ENCODE results near the gene IFI27L2. TPM values are rescaled to one million over a fixed set of nuclear protein-coding genes. Genes with fewer than 3 reads are reported as not detected.

IFI27L2 gene
- total and polyA plus RNA-seq, 2 experiments from 2014 or later = 23.4 to 38.5 TPM

DNA sequence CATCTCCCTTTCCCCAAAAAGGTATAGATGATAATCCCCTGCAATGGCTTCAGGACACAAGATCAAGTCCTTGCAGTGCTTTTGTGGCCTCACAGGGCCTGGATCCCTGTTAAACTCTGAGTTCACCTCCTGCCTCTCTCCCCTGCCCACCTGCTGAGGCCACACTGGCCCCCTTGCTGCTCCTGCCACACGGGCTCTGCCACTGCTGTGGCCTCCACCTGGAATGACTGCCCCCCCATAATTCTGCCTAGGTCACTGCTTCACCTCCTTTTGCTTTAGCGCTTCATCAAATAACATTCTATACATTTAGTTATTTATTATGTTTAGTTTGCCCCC is 19.5 kb downstream of the IFI27L2 start:
- Mint-ChIP-seq H3K4me1 (peaks cover 15% of the 10 kb centered on the region), H3K27ac (no peak overlapping the region), H3K27me3 (ENCODE audit: insufficient read depth, low read depth, poor library complexity) (peaks cover 1% of the 10 kb centered on the region), H3K4me3 (no peak overlapping the region), H3K9me3 (no peaks in the 10 kb centered on the region), H3K36me3 (ENCODE audit: low read depth) (no peaks in the 10 kb centered on the region)
- Histone ChIP-seq H3K4me1 (ENCODE audit: insufficient read depth) (no peaks in the 10 kb centered on the region), H3K9me2 (ENCODE audit: insufficient read depth) (no peaks in the 10 kb centered on the region), H3K4me3 (no peak overlapping the region), H3K79me2 (replicated peaks; ENCODE audit: insufficient read depth) (no peaks in the 10 kb centered on the region), H3K27me3 (ENCODE audit: insufficient read depth) (no peaks in the 10 kb centered on the region), H3F3A (replicated peaks; ENCODE audit: low read depth) (no peaks in the 10 kb centered on the region), H3K4me2 (no peak overlapping the region), H2AFZ (no peak overlapping the region), H3K27ac (ENCODE audit: low read depth) (no peak overlapping the region; the same call in 1 of the 2 replicates), H3K36me3 (ENCODE audit: insufficient read depth) (no peaks in the 10 kb centered on the region), H4K20me1 (replicated peaks; ENCODE audit: insufficient read depth) (no peaks in the 10 kb centered on the region)
- TF ChIP-seq ZNF331 (CRISPR knock-in tag; IDR thresholded peaks at IDR 0.05; ENCODE audit: low read depth) (no peak), STAT1 (IDR thresholded peaks at IDR 0.05; ENCODE audit: unreplicated experiment) (no peak), EZH2 (IDR thresholded peaks at IDR 0.05; ENCODE audit: low read depth, unreplicated experiment) (no peak), NANOG (IDR thresholded peaks at IDR 0.05; ENCODE audit: borderline replicate concordance) (no peak), EZH2phosphoT487 (IDR thresholded peaks at IDR 0.05; ENCODE audit: unreplicated experiment) (no peak), POLR2AphosphoS5 (IDR thresholded peaks at IDR 0.05; ENCODE audit: low read depth) (no peak)
- TF ChIP-seq, protein P1, sequence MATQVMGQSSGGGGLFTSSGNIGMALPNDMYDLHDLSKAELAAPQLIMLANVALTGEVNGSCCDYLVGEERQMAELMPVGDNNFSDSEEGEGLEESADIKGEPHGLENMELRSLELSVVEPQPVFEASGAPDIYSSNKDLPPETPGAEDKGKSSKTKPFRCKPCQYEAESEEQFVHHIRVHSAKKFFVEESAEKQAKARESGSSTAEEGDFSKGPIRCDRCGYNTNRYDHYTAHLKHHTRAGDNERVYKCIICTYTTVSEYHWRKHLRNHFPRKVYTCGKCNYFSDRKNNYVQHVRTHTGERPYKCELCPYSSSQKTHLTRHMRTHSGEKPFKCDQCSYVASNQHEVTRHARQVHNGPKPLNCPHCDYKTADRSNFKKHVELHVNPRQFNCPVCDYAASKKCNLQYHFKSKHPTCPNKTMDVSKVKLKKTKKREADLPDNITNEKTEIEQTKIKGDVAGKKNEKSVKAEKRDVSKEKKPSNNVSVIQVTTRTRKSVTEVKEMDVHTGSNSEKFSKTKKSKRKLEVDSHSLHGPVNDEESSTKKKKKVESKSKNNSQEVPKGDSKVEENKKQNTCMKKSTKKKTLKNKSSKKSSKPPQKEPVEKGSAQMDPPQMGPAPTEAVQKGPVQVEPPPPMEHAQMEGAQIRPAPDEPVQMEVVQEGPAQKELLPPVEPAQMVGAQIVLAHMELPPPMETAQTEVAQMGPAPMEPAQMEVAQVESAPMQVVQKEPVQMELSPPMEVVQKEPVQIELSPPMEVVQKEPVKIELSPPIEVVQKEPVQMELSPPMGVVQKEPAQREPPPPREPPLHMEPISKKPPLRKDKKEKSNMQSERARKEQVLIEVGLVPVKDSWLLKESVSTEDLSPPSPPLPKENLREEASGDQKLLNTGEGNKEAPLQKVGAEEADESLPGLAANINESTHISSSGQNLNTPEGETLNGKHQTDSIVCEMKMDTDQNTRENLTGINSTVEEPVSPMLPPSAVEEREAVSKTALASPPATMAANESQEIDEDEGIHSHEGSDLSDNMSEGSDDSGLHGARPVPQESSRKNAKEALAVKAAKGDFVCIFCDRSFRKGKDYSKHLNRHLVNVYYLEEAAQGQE (IDR thresholded peaks at IDR 0.05; ENCODE audit: unreplicated experiment) = no peak
- TF ChIP-seq, protein P2, sequence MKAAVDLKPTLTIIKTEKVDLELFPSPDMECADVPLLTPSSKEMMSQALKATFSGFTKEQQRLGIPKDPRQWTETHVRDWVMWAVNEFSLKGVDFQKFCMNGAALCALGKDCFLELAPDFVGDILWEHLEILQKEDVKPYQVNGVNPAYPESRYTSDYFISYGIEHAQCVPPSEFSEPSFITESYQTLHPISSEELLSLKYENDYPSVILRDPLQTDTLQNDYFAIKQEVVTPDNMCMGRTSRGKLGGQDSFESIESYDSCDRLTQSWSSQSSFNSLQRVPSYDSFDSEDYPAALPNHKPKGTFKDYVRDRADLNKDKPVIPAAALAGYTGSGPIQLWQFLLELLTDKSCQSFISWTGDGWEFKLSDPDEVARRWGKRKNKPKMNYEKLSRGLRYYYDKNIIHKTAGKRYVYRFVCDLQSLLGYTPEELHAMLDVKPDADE (IDR thresholded peaks at IDR 0.05) = no peak
- TF ChIP-seq, protein P3, sequence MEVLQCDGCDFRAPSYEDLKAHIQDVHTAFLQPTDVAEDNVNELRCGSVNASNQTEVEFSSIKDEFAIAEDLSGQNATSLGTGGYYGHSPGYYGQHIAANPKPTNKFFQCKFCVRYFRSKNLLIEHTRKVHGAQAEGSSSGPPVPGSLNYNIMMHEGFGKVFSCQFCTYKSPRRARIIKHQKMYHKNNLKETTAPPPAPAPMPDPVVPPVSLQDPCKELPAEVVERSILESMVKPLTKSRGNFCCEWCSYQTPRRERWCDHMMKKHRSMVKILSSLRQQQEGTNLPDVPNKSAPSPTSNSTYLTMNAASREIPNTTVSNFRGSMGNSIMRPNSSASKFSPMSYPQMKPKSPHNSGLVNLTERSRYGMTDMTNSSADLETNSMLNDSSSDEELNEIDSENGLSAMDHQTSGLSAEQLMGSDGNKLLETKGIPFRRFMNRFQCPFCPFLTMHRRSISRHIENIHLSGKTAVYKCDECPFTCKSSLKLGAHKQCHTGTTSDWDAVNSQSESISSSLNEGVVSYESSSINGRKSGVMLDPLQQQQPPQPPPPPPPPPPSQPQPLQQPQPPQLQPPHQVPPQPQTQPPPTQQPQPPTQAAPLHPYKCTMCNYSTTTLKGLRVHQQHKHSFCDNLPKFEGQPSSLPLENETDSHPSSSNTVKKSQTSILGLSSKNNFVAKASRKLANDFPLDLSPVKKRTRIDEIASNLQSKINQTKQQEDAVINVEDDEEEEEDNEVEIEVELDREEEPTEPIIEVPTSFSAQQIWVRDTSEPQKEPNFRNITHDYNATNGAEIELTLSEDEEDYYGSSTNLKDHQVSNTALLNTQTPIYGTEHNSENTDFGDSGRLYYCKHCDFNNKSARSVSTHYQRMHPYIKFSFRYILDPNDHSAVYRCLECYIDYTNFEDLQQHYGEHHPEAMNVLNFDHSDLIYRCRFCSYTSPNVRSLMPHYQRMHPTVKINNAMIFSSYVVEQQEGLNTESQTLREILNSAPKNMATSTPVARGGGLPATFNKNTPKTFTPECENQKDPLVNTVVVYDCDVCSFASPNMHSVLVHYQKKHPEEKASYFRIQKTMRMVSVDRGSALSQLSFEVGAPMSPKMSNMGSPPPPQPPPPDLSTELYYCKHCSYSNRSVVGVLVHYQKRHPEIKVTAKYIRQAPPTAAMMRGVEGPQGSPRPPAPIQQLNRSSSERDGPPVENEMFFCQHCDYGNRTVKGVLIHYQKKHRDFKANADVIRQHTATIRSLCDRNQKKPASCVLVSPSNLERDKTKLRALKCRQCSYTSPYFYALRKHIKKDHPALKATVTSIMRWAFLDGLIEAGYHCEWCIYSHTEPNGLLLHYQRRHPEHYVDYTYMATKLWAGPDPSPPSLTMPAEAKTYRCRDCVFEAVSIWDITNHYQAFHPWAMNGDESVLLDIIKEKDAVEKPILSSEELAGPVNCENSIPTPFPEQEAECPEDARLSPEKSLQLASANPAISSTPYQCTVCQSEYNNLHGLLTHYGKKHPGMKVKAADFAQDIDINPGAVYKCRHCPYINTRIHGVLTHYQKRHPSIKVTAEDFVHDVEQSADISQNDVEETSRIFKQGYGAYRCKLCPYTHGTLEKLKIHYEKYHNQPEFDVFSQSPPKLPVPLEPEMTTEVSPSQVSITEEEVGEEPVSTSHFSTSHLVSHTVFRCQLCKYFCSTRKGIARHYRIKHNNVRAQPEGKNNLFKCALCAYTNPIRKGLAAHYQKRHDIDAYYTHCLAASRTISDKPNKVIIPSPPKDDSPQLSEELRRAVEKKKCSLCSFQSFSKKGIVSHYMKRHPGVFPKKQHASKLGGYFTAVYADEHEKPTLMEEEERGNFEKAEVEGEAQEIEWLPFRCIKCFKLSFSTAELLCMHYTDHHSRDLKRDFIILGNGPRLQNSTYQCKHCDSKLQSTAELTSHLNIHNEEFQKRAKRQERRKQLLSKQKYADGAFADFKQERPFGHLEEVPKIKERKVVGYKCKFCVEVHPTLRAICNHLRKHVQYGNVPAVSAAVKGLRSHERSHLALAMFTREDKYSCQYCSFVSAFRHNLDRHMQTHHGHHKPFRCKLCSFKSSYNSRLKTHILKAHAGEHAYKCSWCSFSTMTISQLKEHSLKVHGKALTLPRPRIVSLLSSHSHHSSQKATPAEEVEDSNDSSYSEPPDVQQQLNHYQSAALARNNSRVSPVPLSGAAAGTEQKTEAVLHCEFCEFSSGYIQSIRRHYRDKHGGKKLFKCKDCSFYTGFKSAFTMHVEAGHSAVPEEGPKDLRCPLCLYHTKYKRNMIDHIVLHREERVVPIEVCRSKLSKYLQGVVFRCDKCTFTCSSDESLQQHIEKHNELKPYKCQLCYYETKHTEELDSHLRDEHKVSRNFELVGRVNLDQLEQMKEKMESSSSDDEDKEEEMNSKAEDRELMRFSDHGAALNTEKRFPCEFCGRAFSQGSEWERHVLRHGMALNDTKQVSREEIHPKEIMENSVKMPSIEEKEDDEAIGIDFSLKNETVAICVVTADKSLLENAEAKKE (CRISPR knock-in tag; IDR thresholded peaks at IDR 0.05) = no peak
- DNase-seq (ENCODE audit: low spot score) (no peak), ATAC-seq (no peak)
